Activated naive CD8-positive, alpha-beta T cell treated with anti-CD3 and anti-CD28 coated beads, Interleukin-2, amount 10 ng/mL, durations not matched to agents 7 days and 5 days (primary cell): ENCODE data around the gene ADCY7. TPM values are rescaled to one million over a fixed set of nuclear protein-coding genes. Genes with fewer than 3 reads are reported as not detected.

Experiments used
- ATAC-seq: fragments of 150-1000 bp; cut with Tn5 transposase; one replicate; pipeline ENCODE4 v1.10.0; 2021; ENCODE audit warnings: low read depth, moderate library complexity
- POLR2A ChIA-PET: fragments of 350-600 bp; sonication (Branson Sonifier 250); formaldehyde crosslinking; loops from one replicate; lab custom pipeline; 2021; ENCODE audit warnings: antibody characterized with exemption; lab: Charles Lee
- DNase-seq: peaks from one replicate; pipeline ENCODE4 v3.0.0; 2021
- H3K27ac Mint-ChIP-seq: one replicate; pipeline ENCODE4 v1.8.0; 2022; ENCODE audit warnings: mild to moderate bottlenecking, mixed read lengths
- H3K27me3 Mint-ChIP-seq: one replicate; pipeline ENCODE4 v1.8.0; 2022; ENCODE audit warnings: mild to moderate bottlenecking, moderate library complexity, mixed read lengths
- H3K36me3 Mint-ChIP-seq: one replicate; pipeline ENCODE4 v1.8.0; 2021; ENCODE audit warnings: mild to moderate bottlenecking, mixed read lengths
- H3K4me1 Mint-ChIP-seq: one replicate; pipeline ENCODE4 v1.8.0; 2021; ENCODE audit warnings: mixed read lengths
- H3K4me3 Mint-ChIP-seq: one replicate; pipeline ENCODE4 v1.8.0; 2022; ENCODE audit warnings: mild to moderate bottlenecking, moderate library complexity, mixed read lengths
- H3K9me3 Mint-ChIP-seq: one replicate; pipeline ENCODE4 v1.8.0; 2021; ENCODE audit warnings: mixed read lengths
- total RNA-seq, 2 experiments: library from RNA; stranded (reverse); gene quantifications; one replicate each; pipeline ENCODE4 v1.2.3, GENCODE V29; 2021

The ADCY7 gene
- total RNA-seq, 2 experiments from 2014 or later: 172 to 177 TPM

- Mint-ChIP-seq H3K9me3 (no peaks in the 10 kb centered on the region), H3K4me3 (peak overlapping the region; percentile 83), H3K27me3 (peaks cover 17% of the 10 kb centered on the region), H3K27ac (peak overlapping the region; percentile 84), H3K4me1 (peaks cover 22% of the 10 kb centered on the region), H3K36me3 (peaks cover 1% of the 10 kb centered on the region)
- DNase-seq (peak; percentile 44), ATAC-seq (no peak)
- POLR2A ChIA-PET: interaction anchor here (0.7 to 1.6 kb wide), 9 partner anchors 9 to 220 kb away, joined by 3 to 5 read pairs (median 4); partner anchors contain the start of gene CNEP1R1
Measured at GRCh38 chr16:50244504-50245416, 21.6 kb upstream of the ADCY7 start.

DNA sequence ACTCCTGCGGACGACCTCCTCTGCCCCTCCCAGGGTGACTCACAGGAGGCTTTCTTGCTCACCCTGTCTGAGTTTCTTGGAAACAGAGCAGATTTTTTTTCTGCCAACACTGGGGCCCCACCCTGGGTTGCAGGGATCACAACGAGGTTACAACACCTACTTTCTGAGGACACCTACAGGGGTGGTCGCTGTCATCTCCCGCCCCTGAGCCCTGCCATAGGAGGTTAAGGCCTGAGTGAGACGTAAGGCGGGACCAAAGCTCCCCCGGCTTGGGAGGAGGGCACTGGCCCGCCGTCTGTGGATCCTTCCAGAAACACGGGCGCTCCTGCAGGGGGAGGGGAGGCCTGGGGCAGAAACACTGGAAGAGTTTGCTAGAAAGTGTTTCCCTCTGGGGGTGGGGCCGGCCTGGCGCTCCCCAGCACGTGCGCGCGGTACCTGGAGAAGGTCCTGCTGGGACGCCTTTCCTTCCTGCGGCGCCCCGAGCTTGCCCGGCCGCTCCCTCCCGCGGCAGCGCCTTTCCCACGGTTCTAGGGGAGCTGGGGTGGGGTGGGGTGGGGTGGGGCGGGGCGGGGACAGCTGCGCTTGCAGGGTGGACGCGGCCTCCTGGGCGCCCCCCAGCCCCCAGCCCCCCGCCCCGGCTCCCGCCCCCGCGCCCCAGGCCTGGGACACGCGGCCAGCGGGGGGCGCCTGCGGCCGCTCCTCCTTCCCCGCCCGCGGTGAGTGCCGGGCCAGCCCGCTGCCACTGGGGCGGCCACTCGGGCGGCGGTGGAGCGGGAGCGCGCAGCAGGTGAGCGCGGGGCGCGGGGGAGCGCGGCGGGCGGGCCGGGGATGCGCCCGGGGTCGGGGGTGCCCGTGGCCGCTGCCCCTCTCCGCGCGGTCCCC is 20.7 kb upstream of the ADCY7 start:
- H3K4me1 Mint-ChIP-seq: peaks cover 22% of the 10 kb centered on the region
- POLR2A ChIA-PET: interaction anchor here (0.6 to 1.6 kb wide), 11 partner anchors 9 to 500 kb away, joined by 3 to 5 read pairs (median 4); partner anchors contain the start of gene CNEP1R1
- peak overlapping the region; percentile 83 for H3K4me3 Mint-ChIP-seq
- DNase-seq (peak; percentile 77), ATAC-seq (peak; percentile 79)
- H3K27ac Mint-ChIP-seq: peak overlapping the region; percentile 84
- H3K27me3 Mint-ChIP-seq: peaks cover 10% of the 10 kb centered on the region
- H3K9me3 Mint-ChIP-seq: no peaks in the 10 kb centered on the region
- peaks cover 1% of the 10 kb centered on the region for H3K36me3 Mint-ChIP-seq

DNA sequence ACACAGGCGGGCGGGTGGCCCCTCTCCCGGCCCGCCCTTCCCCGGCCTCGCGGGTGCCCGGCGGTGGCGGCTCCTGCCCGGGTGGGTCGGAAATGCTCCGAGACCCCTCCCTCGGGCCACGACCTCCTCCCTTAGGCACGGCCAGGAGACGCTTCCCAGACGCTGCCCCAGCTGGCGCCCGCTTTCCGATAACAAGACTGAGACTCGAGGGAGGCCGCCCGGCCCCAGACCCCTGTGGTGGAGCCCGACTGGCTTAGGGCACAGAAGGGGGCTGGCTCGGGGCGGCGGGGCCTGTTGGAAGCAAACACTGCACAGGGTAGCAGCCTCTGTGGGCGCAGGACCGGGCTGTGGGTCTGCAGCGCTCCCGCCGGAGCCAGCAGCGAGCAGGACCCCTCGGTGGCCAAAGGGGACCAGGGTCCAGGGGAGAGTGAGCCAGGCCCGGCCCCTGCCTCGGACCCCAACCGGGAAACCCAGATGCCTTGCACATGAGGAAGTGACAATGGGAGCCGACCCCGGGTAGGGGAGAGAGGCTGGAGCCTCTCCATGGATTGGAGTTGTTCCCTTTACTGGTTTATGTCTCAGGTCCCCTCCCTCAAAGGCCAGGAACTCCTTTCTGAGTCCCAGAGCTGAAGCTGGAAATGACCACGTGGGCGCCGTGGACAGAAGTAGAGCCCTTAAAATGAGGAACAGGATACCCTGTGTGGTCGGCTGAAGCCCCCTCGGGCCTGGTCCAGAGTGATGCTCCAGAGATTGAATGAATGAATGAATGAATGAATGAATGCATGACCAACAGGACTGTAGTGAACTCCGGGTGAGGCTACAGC is 19.8 kb upstream of the ADCY7 start:
- POLR2A ChIA-PET: interaction anchor here (0.8 to 1.6 kb wide), 5 partner anchors 8 to 49 kb away, joined by 3 to 4 read pairs (median 4); no protein-coding TSS in a partner anchor
- DNase-seq: no peak
- ATAC-seq: peak; percentile 19
- Mint-ChIP-seq H3K36me3 (peaks cover 1% of the 10 kb centered on the region), H3K4me3 (peak overlapping the region; percentile 80), H3K27me3 (peaks cover 5% of the 10 kb centered on the region), H3K27ac (peak overlapping the region; percentile 56), H3K4me1 (peaks cover 24% of the 10 kb centered on the region), H3K9me3 (no peaks in the 10 kb centered on the region)

DNA sequence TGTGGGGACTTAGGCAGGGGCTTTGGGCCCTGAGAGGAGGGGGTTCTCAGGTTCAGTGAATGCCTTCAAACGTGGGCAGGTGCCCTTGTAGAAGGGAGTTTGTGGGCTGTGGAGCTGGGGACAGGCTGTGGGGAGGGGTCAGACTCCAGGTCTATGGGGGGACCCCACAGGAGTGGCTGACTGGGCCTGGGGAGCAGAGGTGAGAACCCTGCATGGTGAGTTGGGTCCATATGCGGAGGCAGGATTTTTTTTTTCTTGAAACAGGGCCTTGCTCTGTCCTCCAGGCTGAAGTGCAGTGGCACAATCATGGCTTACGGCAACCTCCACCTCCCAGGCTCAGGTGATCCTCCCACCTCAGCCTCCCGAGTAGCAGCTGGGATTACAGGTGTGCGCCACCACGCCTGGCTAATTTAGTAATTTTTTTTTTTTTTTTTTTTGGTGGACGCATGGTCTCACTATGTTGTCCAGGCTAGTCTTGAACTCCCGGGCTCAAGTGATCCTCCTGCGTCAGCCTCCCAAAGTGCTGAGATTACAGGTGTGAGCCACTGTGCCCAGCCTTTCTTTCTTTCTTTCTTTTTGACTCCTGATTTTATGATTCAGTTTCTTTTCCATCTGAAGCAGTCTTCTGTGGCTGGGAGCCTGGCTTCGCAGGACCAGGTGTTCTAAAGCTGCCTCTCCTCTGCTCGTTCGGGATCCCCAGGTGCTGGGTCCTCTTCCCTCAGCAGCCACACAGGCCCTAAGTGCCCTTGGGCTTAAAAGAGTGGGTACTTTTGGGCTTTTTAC is 19.0 kb upstream of the ADCY7 start:
- no peak for DNase-seq
- H3K27ac Mint-ChIP-seq: no peak overlapping the region
- H3K4me1 Mint-ChIP-seq: peaks cover 24% of the 10 kb centered on the region
- peak overlapping the region; percentile 80 for H3K4me3 Mint-ChIP-seq
- H3K36me3 Mint-ChIP-seq: peaks cover 1% of the 10 kb centered on the region
- H3K9me3 Mint-ChIP-seq: no peaks in the 10 kb centered on the region
- POLR2A ChIA-PET: no interaction called here
- no peak for ATAC-seq
- peaks cover 5% of the 10 kb centered on the region for H3K27me3 Mint-ChIP-seq

DNA sequence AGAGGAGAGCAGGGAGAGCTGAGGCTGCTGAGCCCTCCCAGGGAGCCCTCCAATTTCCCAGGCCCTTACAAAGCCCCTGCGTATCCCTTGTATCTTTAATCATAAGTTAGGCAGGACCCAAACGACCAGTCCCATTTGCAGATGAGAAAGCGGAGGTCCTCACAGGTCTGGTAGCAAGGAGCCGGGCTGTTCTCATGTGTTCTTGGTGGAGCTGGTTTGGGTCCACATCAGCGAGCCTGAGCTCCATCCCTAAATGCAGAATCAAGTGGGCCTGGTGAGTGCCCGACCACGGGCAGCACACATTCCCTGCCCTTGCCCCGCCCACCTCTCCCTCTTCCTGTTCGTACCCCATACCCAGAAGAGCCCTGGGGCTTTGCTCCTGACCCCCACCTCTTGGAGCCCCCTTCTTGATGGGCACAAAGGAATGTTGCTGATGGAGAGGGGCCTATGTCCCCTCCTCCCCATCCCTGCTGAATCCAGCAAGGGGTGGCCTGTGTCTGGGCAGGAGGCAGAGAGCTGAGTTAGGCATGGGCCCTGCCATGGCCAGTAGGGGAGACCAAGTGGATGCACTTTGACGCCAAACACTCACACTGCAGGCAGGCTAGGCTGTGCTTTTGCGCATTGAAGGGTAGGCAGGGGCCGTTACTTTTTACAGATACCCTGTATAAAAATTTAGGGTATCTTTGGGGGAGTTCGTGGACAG is 18.3 kb upstream of the ADCY7 start:
- H3K27me3 Mint-ChIP-seq: peaks cover 5% of the 10 kb centered on the region
- H3K27ac Mint-ChIP-seq: no peak overlapping the region
- H3K4me1 Mint-ChIP-seq: peaks cover 24% of the 10 kb centered on the region
- DNase-seq (no peak), ATAC-seq (no peak)
- POLR2A ChIA-PET: no interaction called here
- H3K9me3 Mint-ChIP-seq: no peaks in the 10 kb centered on the region
- peaks cover 1% of the 10 kb centered on the region for H3K36me3 Mint-ChIP-seq
- peak overlapping the region; percentile 20 for H3K4me3 Mint-ChIP-seq

- no peaks in the 10 kb centered on the region for H3K9me3 Mint-ChIP-seq
- no peak for DNase-seq
Measured at GRCh38 chr16:50248845-50249244, 17.5 kb upstream of the ADCY7 start.

GRCh38 chr16:50251375-50252081 is 14.8 kb upstream of the ADCY7 start:
- Mint-ChIP-seq H3K36me3 (peaks cover 1% of the 10 kb centered on the region), H3K9me3 (no peaks in the 10 kb centered on the region), H3K27ac (no peak overlapping the region), H3K4me3 (no peak overlapping the region), H3K4me1 (peaks cover 21% of the 10 kb centered on the region), H3K27me3 (peaks cover 11% of the 10 kb centered on the region)
- POLR2A ChIA-PET: interaction anchor here (0.8 to 1.7 kb wide), 2 partner anchors 16 to 36 kb away, joined by 3 to 6 read pairs; no protein-coding TSS in a partner anchor
- DNase-seq: no peak
- no peak for ATAC-seq

More at GRCh38 chr16:50248845-50249244, 17.5 kb upstream of the ADCY7 start:
- no peak for ATAC-seq
- Mint-ChIP-seq H3K27me3 (peaks cover 5% of the 10 kb centered on the region), H3K27ac (no peak overlapping the region), H3K4me1 (peaks cover 26% of the 10 kb centered on the region), H3K36me3 (peaks cover 1% of the 10 kb centered on the region), H3K4me3 (no peak overlapping the region)
- POLR2A ChIA-PET: no interaction called here

DNA sequence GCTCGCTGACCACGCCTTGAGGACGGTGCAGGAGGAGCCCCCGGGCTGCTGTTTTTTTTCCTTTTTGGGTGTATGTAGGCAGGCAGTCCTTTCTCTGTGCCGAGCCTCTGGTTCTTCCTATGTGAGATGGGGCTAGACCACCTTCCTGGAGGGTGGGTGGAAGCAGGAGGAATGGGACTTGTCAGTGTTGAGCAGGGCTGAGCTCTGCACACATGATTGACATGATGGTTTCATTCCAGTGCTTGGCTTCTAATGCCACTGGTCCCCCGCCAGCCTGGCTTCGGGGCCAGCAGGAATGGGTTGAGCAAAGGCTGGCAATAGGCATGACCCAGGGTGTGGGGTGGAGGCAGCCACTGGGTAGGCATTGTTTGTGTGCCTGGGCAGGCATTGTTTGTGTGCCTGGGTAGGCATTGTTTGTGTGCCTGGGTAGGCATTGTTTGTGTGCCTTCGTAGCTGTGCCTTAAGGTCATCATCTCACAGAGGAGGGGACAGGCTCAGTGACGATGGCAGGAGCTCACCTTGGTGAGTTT is 14.2 kb upstream of the ADCY7 start:
- no peak for ATAC-seq
- DNase-seq: no peak
- Mint-ChIP-seq H3K36me3 (peaks cover 1% of the 10 kb centered on the region), H3K27ac (no peak overlapping the region), H3K27me3 (peaks cover 11% of the 10 kb centered on the region), H3K9me3 (no peaks in the 10 kb centered on the region), H3K4me1 (peaks cover 16% of the 10 kb centered on the region), H3K4me3 (no peak overlapping the region)
- POLR2A ChIA-PET: no interaction called here

DNA sequence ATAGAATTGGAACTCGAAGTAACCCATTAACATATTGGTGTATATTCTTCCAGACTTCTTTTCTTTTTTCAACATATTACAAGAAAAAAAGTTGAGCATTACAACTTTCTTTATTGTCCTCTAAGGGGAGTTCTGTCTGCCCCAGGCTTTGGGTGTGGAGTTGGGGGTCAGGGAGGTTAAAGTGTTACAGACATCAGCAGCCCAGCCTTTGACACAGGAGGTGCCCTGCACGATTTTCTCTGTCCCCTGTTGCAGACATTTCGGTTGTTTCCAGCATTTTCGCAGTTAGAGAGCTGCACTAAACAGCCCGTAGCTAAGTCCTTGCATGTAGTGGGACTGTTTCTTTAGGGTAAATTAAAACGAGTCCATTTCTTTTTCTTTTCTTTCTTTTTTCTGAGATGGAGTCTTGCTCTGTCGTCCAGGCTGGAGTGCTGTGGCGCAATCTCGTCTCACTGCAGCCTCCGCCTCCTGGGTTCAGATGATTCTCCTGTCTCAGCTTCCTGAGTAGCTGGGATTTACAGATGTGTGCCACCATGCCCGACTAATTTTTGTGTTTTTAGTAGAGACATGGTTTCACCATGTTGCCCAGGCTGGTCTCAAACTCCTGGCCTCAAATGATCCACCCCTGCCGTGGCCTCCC is 13.4 kb upstream of the ADCY7 start:
- Mint-ChIP-seq H3K9me3 (no peaks in the 10 kb centered on the region), H3K27ac (no peak overlapping the region), H3K36me3 (no peaks in the 10 kb centered on the region), H3K4me3 (no peak overlapping the region), H3K4me1 (peaks cover 13% of the 10 kb centered on the region), H3K27me3 (peaks cover 11% of the 10 kb centered on the region)
- no peak for DNase-seq
- POLR2A ChIA-PET: no interaction called here
- ATAC-seq: no peak

DNA sequence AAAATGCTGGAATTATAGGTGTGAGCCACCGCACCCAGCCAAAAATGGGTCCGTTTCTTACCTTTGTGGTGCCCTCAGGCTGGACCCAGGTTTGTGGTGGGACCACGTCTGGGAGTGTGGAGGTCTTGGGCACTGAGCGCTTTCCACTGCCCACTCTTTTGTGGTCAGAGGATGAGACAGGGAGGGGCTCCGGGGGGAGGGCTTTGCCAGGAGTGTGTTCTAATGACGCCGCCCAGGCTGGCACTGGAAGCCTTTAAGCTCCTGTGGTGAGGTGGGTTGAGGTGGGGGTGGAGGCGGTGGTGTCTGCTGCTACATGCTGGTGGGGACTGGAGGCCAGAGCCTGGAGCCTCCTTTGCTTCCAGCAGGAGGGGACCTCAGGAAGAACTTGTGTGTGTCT is 12.8 kb upstream of the ADCY7 start:
- Mint-ChIP-seq H3K9me3 (no peaks in the 10 kb centered on the region), H3K36me3 (no peaks in the 10 kb centered on the region), H3K4me1 (peaks cover 10% of the 10 kb centered on the region), H3K27ac (no peak overlapping the region), H3K27me3 (peaks cover 11% of the 10 kb centered on the region), H3K4me3 (no peak overlapping the region)
- POLR2A ChIA-PET: no interaction called here
- DNase-seq: no peak
- ATAC-seq: no peak
